ENCODE measurements around the gene PCNX2. TPM values are rescaled to one million over a fixed set of nuclear protein-coding genes. Genes with fewer than 3 reads are reported as not detected.

PCNX2 gene
- total RNA-seq, 1 experiment from 2014 or later = 15.3 TPM

GRCh38 chr1:233245191-233245765 is 50.2 kb downstream of the PCNX2 start:
- TF ChIP-seq TCF7L2 (IDR thresholded peaks at IDR 0.05; ENCODE audit: borderline replicate concordance, extremely low read depth, insufficient read depth, insufficient read length) = no peak
- TF ChIP-seq EGR1 (IDR thresholded peaks at IDR 0.05; ENCODE audit: low read depth) = no peak
- TF ChIP-seq SIN3A (IDR thresholded peaks at IDR 0.05; ENCODE audit: low read depth) = no peak
- TF ChIP-seq CEBPB (IDR thresholded peaks at IDR 0.05; ENCODE audit: low read depth) = no peak
- TF ChIP-seq ZFX (IDR thresholded peaks at IDR 0.05) = no peak
- TF ChIP-seq EZH2 (IDR thresholded peaks at IDR 0.05) = no peak
- no peak for TF ChIP-seq REST (IDR thresholded peaks at IDR 0.05; ENCODE audit: low read depth)
- Histone ChIP-seq H3K27me3 (ENCODE audit: insufficient read depth, low read length) (no peaks in the 10 kb centered on the region), H3K36me3 (ENCODE audit: control insufficient read depth in 1 of 2, insufficient read depth in 2 of 2, low read length in 2 of 2) (peaks cover 0 to 3% of the 10 kb centered on the region in 2 experiments; a peak in 1 of 4 replicates), H4K20me1 (ENCODE audit: insufficient read depth) (no peaks in the 10 kb centered on the region), H3K79me2 (ENCODE audit: insufficient read depth, low read length) (no peaks in the 10 kb centered on the region), H3K4me1 (ENCODE audit: control insufficient read depth in 1 of 2, insufficient read depth in 2 of 2, low read length in 2 of 2) (peaks cover 3 to 12% of the 10 kb centered on the region in 2 experiments; a peak in 1 of 4 replicates), H3K9me3 (ENCODE audit: control insufficient read depth in 1 of 2, insufficient read depth in 1 of 2, low read depth in 1 of 2, low read length in 2 of 2) (no peaks in the 10 kb centered on the region), H3K4me3 (replicated peaks in 1 of 2; ENCODE audit: low read depth in 1 of 2, low read length in 2 of 2) (no peak overlapping the region), H2AFZ (ENCODE audit: low read depth, low read length, poor library complexity, severe bottlenecking) (no peak overlapping the region), H3K27ac (ENCODE audit: low read depth, low read length) (no peak overlapping the region), H3K9me2 (ENCODE audit: insufficient read depth) (no peaks in the 10 kb centered on the region), H3K9ac (ENCODE audit: low read length) (no peak overlapping the region), H3K4me2 (ENCODE audit: low read length) (no peak overlapping the region)
- POLR2A ChIA-PET = no interaction called here
- CTCF ChIA-PET = no interaction called here
- RAD21 ChIA-PET (ENCODE audit: low non-redundant PET in 1 of 2, low total read pairs in 2 of 2, uncharacterized antibody in 2 of 2, unreplicated experiment in 2 of 2) = no interaction called here
- DNase-seq (ENCODE audit: low read depth, low spot score) = no peak
- ATAC-seq = peak; percentile 30; the same call in 1 of the 2 replicates
- intact Hi-C loops (cut with micrococcal nuclease) = no loop called here
- BruUV-seq (replicated peaks) = no TSS peak

Data from HCT116 (cell line).